ENCODE results near the gene BBOX1.
"Not testable (repeated sequence)": the region's sequence is repeated elsewhere in the genome, so short reads cannot be mapped to it uniquely, and the experiment has no call there.

Gene BBOX1

DNA sequence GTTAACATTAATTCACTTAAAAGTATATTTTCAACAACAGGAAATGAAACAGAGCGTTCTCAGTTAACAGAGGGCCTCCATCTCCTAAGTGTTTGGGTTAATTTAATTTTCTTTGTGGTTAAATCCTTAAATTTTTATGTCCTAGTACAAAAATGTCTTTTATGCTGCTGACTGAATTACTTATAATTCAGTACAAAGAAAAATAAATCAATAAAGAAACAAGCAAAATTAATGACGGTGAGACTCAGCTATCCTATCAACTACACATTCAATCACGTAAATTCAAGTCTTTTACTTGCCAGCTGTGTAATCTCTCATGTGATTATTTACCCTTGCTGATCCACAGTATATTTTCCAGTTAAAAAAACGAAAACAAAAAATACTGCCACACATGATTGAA is 81.4 kb downstream of the BBOX1 start:
- DNase-seq (ENCODE audit: low read depth), result no peak
- TF ChIP-seq, protein P1, sequence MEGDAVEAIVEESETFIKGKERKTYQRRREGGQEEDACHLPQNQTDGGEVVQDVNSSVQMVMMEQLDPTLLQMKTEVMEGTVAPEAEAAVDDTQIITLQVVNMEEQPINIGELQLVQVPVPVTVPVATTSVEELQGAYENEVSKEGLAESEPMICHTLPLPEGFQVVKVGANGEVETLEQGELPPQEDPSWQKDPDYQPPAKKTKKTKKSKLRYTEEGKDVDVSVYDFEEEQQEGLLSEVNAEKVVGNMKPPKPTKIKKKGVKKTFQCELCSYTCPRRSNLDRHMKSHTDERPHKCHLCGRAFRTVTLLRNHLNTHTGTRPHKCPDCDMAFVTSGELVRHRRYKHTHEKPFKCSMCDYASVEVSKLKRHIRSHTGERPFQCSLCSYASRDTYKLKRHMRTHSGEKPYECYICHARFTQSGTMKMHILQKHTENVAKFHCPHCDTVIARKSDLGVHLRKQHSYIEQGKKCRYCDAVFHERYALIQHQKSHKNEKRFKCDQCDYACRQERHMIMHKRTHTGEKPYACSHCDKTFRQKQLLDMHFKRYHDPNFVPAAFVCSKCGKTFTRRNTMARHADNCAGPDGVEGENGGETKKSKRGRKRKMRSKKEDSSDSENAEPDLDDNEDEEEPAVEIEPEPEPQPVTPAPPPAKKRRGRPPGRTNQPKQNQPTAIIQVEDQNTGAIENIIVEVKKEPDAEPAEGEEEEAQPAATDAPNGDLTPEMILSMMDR (conservative IDR thresholded peaks at IDR 0.05; ENCODE audit: low read length), result no peak
- no peak overlapping the region for H3K4me3 ChIP-seq (ENCODE audit: low read length)

DNA sequence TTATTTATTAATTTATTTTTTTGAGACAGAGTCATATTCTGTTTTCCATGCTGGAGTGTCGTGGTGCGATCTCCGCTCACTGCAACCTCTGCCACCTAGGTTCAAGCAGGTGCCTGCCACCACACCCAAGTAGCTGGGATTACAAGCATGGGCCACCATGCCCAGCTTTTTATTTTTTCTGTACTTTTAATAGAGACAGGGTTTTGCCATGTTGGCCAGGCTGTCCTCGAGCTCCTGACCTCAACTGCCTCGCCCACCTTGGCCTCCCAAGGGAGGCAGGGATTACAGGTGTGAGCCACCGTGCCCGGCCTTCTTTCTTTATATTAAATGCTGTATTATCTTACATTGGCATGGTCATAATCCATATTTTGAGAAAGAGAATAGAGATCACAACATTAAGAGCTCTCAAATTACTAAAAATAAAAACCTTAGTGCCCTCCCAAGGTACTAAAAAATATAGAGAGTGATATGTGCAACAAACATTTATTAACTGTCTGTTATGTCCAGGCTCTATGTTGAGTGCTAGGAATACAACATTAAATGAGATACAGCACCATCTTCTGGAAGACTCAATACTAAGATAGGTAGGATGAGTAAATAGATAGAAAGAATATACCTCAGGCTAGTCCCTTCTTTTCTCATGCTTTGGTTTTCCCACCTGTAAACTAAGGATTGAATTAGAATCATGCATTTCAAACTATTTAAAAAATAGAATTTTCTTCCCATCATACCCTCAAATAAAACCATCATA is 84.1 kb downstream of the BBOX1 start:
- peak; percentile 59 for DNase-seq (ENCODE audit: low read depth)
- TF ChIP-seq, protein P1 (conservative IDR thresholded peaks at IDR 0.05; ENCODE audit: low read length), result peak; percentile 60
- H3K4me3 ChIP-seq (ENCODE audit: low read length), result no peak overlapping the region

DNA sequence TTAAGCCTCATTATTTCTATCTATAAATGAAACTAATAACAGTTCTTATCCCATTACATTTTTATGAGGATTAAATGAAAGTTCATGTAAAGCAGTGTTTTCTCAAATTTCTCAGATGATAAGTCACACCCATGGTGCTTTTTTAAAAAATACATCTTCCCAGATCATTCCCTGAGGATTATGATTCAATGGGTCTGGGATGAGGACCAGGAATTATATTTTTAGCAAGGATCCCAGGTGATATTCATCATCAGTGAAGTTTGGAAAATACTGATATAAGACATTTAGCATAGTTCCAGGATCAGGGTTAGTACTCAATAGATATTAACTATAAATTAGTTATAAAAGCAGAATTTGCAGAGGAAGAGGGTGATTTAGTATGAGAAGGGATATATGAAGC is 89.1 kb downstream of the BBOX1 start:
- TF ChIP-seq, protein P1 (conservative IDR thresholded peaks at IDR 0.05; ENCODE audit: low read length), result no peak
- DNase-seq (ENCODE audit: low read depth), result no peak
- no peak overlapping the region for H3K4me3 ChIP-seq (ENCODE audit: low read length)

DNA sequence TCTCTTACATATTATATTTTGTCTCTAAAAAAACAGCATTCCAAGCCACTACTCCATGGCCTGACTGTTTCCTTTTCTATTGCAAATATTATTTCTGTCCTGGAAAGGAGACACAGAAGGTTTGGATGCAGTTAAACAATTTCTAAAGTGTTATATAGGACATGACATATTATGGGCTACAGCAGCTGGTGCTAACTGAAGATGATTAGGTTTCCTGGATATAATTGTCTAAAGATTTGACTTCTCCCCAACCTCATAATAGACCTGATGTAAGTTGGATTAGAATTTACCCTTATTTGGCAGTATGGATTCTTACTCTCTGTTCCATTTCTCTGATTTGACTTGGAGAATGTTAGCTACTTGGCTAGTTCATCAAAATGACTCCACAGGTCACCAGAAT is 90.2 kb downstream of the BBOX1 start:
- TF ChIP-seq, protein P1 (conservative IDR thresholded peaks at IDR 0.05; ENCODE audit: low read length), result no peak
- DNase-seq (ENCODE audit: low read depth), result no peak
- no peak overlapping the region for H3K4me3 ChIP-seq (ENCODE audit: low read length)

DNA sequence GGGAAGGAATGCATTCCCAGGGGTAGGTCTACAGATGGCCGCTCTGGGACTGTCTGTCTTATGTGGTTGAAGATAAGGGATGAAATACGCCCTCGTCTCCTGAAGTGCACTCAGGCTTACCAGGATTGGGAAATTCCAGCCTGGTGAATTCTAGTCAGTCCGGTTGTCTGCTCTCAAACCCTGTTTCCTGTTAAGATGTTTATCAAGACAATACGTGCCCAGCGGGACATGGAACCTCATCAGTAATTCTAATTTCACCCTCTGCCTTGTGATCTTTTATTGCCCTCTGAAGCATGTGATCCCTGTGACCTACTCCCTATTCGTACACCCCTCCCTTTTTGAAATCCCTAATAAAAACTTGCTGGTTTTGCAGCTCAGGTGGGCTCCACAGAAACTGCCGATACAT is 95.3 kb downstream of the BBOX1 start:
- DNase-seq (ENCODE audit: low read depth); H3K4me3 ChIP-seq (ENCODE audit: low read length): not testable (repeated sequence)

DNA sequence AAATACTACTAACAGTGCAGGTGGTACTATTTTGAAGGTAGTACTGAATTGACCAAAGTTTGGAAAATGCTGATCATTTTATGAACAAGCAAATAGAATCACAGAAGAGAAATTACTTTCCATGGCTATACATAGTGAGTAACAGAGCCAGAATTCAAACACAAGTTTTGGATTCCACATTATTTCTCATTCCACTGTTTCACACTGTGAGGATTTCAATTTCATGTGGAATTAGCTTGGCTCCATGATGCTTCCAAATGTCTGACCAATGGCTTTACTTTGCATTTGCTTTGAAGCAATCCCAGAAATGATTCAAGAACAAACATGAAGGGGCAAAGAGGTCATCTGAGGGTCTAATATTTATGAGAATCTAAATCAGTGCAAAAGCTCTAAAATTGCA is 98.1 kb downstream of the BBOX1 start:
- TF ChIP-seq, protein P1 (conservative IDR thresholded peaks at IDR 0.05; ENCODE audit: low read length), result no peak
- no peak for DNase-seq (ENCODE audit: low read depth)
- no peak overlapping the region for H3K4me3 ChIP-seq (ENCODE audit: low read length)

DNA sequence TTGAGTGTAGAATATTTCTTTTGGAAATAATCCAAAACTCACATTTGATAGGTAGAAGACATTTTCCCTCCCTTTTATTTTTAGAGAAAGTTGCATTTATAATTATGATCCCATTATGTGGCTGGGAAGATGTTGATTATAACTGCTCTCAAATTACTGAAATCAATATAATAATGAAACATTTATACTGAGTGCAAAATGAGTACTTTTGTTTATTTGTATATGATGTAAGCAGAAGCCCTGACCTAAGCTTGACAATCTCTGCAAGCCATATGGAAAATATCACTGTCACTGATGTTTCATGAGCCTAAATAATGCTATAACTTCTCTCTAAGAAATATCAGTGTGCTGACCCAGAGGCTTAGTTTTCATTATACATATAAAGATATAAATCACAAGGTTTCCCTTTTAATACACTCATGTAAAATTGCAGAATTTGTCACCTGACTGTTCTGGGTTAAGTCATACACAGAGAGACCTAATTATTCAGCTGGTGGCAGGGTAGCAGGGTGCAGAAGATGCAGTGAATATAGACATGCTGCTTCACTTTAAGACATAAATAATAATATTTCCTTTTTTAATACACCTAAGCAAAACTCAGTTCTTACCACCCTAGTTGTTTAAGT is 99.2 kb downstream of the BBOX1 start:
- TF ChIP-seq, protein P1 (conservative IDR thresholded peaks at IDR 0.05; ENCODE audit: low read length), result no peak
- H3K4me3 ChIP-seq (ENCODE audit: low read length), result no peak overlapping the region
- no peak for DNase-seq (ENCODE audit: low read depth)
